Measurements from ENCODE around the gene ASH1L. TPM values are rescaled to one million over a fixed set of nuclear protein-coding genes. Genes with fewer than 3 reads are reported as not detected.
"Not testable (repeated sequence)": the region's sequence is repeated elsewhere in the genome, so short reads cannot be mapped to it uniquely, and the experiment has no call there.

ASH1L gene
- total RNA-seq, 1 experiment from 2014 or later = 30.5 TPM

DNA sequence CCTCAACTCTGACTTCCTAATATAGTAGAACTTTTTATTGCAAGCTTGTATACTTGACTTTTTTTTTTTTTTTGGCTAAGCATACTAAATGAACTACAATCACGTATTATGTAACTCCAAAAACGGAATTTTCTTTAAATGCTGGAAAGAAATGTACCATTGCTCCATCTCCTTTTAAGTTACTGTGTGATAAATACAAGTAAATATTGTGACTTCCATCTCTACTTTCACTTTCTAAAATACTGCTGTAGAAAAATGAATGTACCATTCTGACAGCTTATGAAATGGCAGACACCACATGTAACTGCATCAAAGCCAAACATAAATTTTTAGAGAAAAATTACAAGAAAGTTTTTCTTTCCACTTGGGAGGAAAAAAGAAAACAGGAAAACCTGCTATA lies 54.7 kb downstream of the ASH1L start (continued):
- TF ChIP-seq, protein P1, sequence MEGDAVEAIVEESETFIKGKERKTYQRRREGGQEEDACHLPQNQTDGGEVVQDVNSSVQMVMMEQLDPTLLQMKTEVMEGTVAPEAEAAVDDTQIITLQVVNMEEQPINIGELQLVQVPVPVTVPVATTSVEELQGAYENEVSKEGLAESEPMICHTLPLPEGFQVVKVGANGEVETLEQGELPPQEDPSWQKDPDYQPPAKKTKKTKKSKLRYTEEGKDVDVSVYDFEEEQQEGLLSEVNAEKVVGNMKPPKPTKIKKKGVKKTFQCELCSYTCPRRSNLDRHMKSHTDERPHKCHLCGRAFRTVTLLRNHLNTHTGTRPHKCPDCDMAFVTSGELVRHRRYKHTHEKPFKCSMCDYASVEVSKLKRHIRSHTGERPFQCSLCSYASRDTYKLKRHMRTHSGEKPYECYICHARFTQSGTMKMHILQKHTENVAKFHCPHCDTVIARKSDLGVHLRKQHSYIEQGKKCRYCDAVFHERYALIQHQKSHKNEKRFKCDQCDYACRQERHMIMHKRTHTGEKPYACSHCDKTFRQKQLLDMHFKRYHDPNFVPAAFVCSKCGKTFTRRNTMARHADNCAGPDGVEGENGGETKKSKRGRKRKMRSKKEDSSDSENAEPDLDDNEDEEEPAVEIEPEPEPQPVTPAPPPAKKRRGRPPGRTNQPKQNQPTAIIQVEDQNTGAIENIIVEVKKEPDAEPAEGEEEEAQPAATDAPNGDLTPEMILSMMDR (IDR thresholded peaks at IDR 0.05 in 2 of 3, conservative IDR thresholded peaks at IDR 0.05 in 1 of 3; ENCODE audit: borderline replicate concordance in 1 of 3, insufficient read depth in 1 of 3, low read depth in 2 of 3, low read length in 2 of 3) = no peak
- TF ChIP-seq ZNF274 (IDR thresholded peaks at IDR 0.05; ENCODE audit: low read depth, low read length) (no peak), POLR2A (IDR thresholded peaks at IDR 0.05; ENCODE audit: borderline replicate concordance, extremely low read depth, insufficient read depth, insufficient read length) (no peak), CBX3 (IDR thresholded peaks at IDR 0.05; ENCODE audit: low read depth) (no peak), TCF7L2 (IDR thresholded peaks at IDR 0.05; ENCODE audit: borderline replicate concordance, extremely low read depth, insufficient read depth, insufficient read length) (no peak)

DNA sequence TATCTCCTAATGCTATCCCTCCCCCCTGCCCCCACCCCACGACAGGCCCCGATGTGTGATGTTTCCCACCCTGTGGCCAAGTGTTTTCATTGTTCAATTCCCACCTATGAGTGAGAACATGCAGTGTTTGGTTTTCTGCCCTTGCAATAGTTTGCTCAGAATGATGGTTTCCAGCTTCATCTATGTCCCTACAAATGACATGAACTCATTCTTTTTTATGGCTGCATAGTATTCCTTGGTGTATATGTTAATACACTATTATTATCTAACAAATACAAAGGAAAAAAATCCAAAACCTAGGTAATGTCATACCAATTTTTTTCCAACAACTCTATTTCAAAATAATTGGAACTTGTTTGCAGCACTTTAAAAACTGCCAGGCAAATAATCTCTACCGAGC lies 56.6 kb downstream of the ASH1L start:
- H3K36me3 ChIP-seq (ENCODE audit: control insufficient read depth in 1 of 2, insufficient read depth in 2 of 2, low read length in 2 of 2); H3K4me2 ChIP-seq (ENCODE audit: low read length); ATAC-seq; H3K4me1 ChIP-seq (ENCODE audit: control insufficient read depth in 1 of 2, insufficient read depth in 2 of 2, low read length in 2 of 2); POLR2A ChIA-PET; RAD21 ChIA-PET (ENCODE audit: low non-redundant PET in 1 of 2, low total read pairs in 2 of 2, uncharacterized antibody in 2 of 2, unreplicated experiment in 2 of 2); H3K9me2 ChIP-seq (ENCODE audit: insufficient read depth); H3K9me3 ChIP-seq (ENCODE audit: control insufficient read depth in 1 of 2, insufficient read depth in 1 of 2, low read depth in 1 of 2, low read length in 2 of 2); H3K9ac ChIP-seq (ENCODE audit: low read length); H4K20me1 ChIP-seq (ENCODE audit: insufficient read depth); H3K27me3 ChIP-seq (ENCODE audit: insufficient read depth, low read length); H3K4me3 ChIP-seq (replicated peaks in 1 of 2; ENCODE audit: low read depth in 1 of 2, low read length in 2 of 2); CTCF ChIA-PET; BruUV-seq (replicated peaks); H2AFZ ChIP-seq (ENCODE audit: low read depth, low read length, poor library complexity, severe bottlenecking); H3K27ac ChIP-seq (ENCODE audit: low read depth, low read length); DNase-seq (ENCODE audit: low read depth, low spot score); intact Hi-C loops (cut with micrococcal nuclease): not testable (repeated sequence)
- peaks cover 90% of the 10 kb centered on the region for H3K79me2 ChIP-seq (ENCODE audit: insufficient read depth, low read length)

DNA sequence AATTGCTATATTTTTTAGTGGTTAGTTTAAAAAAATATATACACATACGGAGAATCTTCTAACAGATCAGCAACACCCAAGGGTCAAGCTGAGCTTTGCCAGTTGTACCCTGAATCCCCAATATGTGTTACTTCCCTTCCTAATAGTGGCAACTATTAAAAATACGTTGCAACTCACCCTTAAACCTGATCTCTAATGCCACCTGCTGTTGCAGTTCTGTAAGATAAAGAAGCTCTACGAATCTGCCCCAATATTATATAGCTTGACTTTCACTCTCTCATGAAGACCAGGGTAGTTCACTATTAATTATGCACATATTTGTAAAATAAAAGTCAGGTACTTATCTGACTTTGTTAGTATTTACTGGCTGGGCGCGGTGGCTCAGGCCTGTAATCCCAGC lies 58.4 kb downstream of the ASH1L start:
- H3K9ac ChIP-seq (ENCODE audit: low read length) = no peak overlapping the region
- peaks cover 4% of the 10 kb centered on the region; the same call in 1 of the 2 replicates for H4K20me1 ChIP-seq (ENCODE audit: insufficient read depth)
- no peak overlapping the region for H2AFZ ChIP-seq (ENCODE audit: low read depth, low read length, poor library complexity, severe bottlenecking)
- peaks cover 90% of the 10 kb centered on the region for H3K79me2 ChIP-seq (ENCODE audit: insufficient read depth, low read length)
- no peaks in the 10 kb centered on the region for H3K4me1 ChIP-seq (ENCODE audit: control insufficient read depth in 1 of 2, insufficient read depth in 2 of 2, low read length in 2 of 2)
- TF ChIP-seq RAD21 (IDR thresholded peaks at IDR 0.05; ENCODE audit: low read depth) (peak; percentile 68), TCF7L2 (IDR thresholded peaks at IDR 0.05; ENCODE audit: borderline replicate concordance, extremely low read depth, insufficient read depth, insufficient read length) (no peak)
- TF ChIP-seq, protein P1 (IDR thresholded peaks at IDR 0.05 in 2 of 3, conservative IDR thresholded peaks at IDR 0.05 in 1 of 3; ENCODE audit: borderline replicate concordance in 1 of 3, insufficient read depth in 1 of 3, low read depth in 2 of 3, low read length in 2 of 3) = peak; percentile 23 to 47 (median 46); a peak in 4 of 6 replicates
- TF ChIP-seq, protein P2, sequence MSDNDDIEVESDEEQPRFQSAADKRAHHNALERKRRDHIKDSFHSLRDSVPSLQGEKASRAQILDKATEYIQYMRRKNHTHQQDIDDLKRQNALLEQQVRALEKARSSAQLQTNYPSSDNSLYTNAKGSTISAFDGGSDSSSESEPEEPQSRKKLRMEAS (IDR thresholded peaks at IDR 0.05) = no peak
- H3K9me2 ChIP-seq (ENCODE audit: insufficient read depth) = no peaks in the 10 kb centered on the region
- intact Hi-C loops (cut with micrococcal nuclease) = loop anchor here (1.0 to 5.0 kb wide), 2 partner anchors 227 to 254 kb away; partner anchors contain the start of gene HCN3
- ChIA-PET RAD21 (ENCODE audit: low non-redundant PET in 1 of 2, low total read pairs in 2 of 2, uncharacterized antibody in 2 of 2, unreplicated experiment in 2 of 2) (interaction anchor here in 1 of 2 experiments (0.6 kb wide), 1 partner anchor 296 kb away, joined by 4 read pairs; the partner anchor contains the start of gene THBS3), POLR2A (no interaction called here), CTCF (interaction anchor here (0.6 to 1.2 kb wide), 10 partner anchors 9 to 296 kb away, joined by 3 to 11 read pairs (median 4); partner anchors contain the start of genes MTX1 and THBS3)
- H3K4me2 ChIP-seq (ENCODE audit: low read length) = no peak overlapping the region
- H3K27ac ChIP-seq (ENCODE audit: low read depth, low read length) = no peak overlapping the region
- no peak overlapping the region for H3K4me3 ChIP-seq (replicated peaks in 1 of 2; ENCODE audit: low read depth in 1 of 2, low read length in 2 of 2)
- DNase-seq (ENCODE audit: low read depth, low spot score) (peak; percentile 24), ATAC-seq (peak; percentile 88)
- H3K27me3 ChIP-seq (ENCODE audit: insufficient read depth, low read length) = no peaks in the 10 kb centered on the region
- H3K36me3 ChIP-seq (ENCODE audit: control insufficient read depth in 1 of 2, insufficient read depth in 2 of 2, low read length in 2 of 2) = no peaks in the 10 kb centered on the region
- no peaks in the 10 kb centered on the region for H3K9me3 ChIP-seq (ENCODE audit: control insufficient read depth in 1 of 2, insufficient read depth in 1 of 2, low read depth in 1 of 2, low read length in 2 of 2)
- no TSS peak for BruUV-seq (replicated peaks)

Measured in HCT116 (cell line).